Ovary (tissue), 3 donors: ENCODE data around the gene NR5A2.

Experiments used
- CTCF ChIP-seq, 3 donors: fragments of 450-650 bp in 2 of 3; fragments of 200-600 bp in 1 of 3; IDR thresholded peaks; one replicate each; pipeline versions ENCODE4 v1.5.1 to v1.8.0; 2016 to 2022; ENCODE audit warnings: antibody characterized with exemption in 3 of 3, mild to moderate bottlenecking in 1 of 3
- EP300 ChIP-seq: sonication (generic); formaldehyde crosslinking; IDR thresholded peaks from one replicate; pipeline ENCODE4 v1.6.1; 2017; ENCODE audit warnings: antibody characterized with exemption
- donor health status: DM: no; HTN: no; CAD: no.

- TF ChIP-seq CTCF (IDR thresholded peaks at IDR 0.05) (no peak), EP300 (no peak)
Observed at GRCh38 chr1:200182701-200183100, 155.2 kb downstream of the NR5A2 start.
